IPS-NIHi7 (cell line): ENCODE results near the gene UCN.
"Not testable (repeated sequence)": the region's sequence is repeated elsewhere in the genome, so short reads cannot be mapped to it uniquely, and the experiment has no call there.

ENCODE experiments used
- DNase-seq: peaks from one replicate; pipeline ENCODE4 v3.0.0; 2012; ENCODE audit warnings: mixed read lengths; ENCODE audit errors: extremely low spot score

The UCN gene

GRCh38 chr2:27314709-27315108 is 6.5 kb upstream of the UCN start:
- DNase-seq, result no peak

- DNase-seq, result no peak
Observed at GRCh38 chr2:27313882-27314645, 5.8 kb upstream of the UCN start.

GRCh38 chr2:27312152-27312551 is 3.9 kb upstream of the UCN start:
- DNase-seq, result no peak

- DNase-seq, result no peak
Observed at GRCh38 chr2:27309651-27310050, 1.4 kb upstream of the UCN start.

- peak; percentile 28 for DNase-seq
Observed at GRCh38 chr2:27307545-27308358, 493 bp downstream of the UCN start.

- no peak for DNase-seq
Observed at GRCh38 chr2:27307287-27307544, 1.0 kb downstream of the UCN start.

- peak; percentile 28 for DNase-seq
Observed at GRCh38 chr2:27306573-27307286, 1.5 kb downstream of the UCN start.

- DNase-seq, result no peak
Observed at GRCh38 chr2:27306136-27306535, 2.1 kb downstream of the UCN start.

GRCh38 chr2:27305516-27305915 is 2.7 kb downstream of the UCN start:
- DNase-seq, result no peak

- DNase-seq, result no peak
Observed at GRCh38 chr2:27304488-27305240, 3.6 kb downstream of the UCN start.

GRCh38 chr2:27303093-27304025 is 4.9 kb downstream of the UCN start:
- DNase-seq, result peak; percentile 63

GRCh38 chr2:27300606-27301005 is 7.6 kb downstream of the UCN start:
- DNase-seq, result not testable (repeated sequence)

GRCh38 chr2:27298391-27299080 is 9.7 kb downstream of the UCN start:
- DNase-seq, result no peak

GRCh38 chr2:27297195-27297594 is 11.1 kb downstream of the UCN start:
- DNase-seq, result no peak

- DNase-seq, result no peak
Observed at GRCh38 chr2:27296481-27296880, 11.8 kb downstream of the UCN start.

- no peak for DNase-seq
Observed at GRCh38 chr2:27294928-27295327, 13.3 kb downstream of the UCN start.

GRCh38 chr2:27291865-27292264 is 16.4 kb downstream of the UCN start:
- peak; percentile 75 for DNase-seq

GRCh38 chr2:27290549-27290948 is 17.7 kb downstream of the UCN start:
- no peak for DNase-seq

GRCh38 chr2:27288610-27289009 is 19.6 kb downstream of the UCN start:
- no peak for DNase-seq

GRCh38 chr2:27285481-27285880 is 22.8 kb downstream of the UCN start:
- DNase-seq, result no peak
